Esophagus squamous epithelium (tissue), 4 donors: ENCODE data around the gene CFAP44.

Source experiments
- CTCF ChIP-seq, 6 experiments: fragments of 450-650 bp in 4 of 6; fragments of 200-600 bp in 2 of 6; sonication (generic) in 2 of 6; IDR thresholded peaks; one replicate each; pipeline ENCODE4 v1.5.1; 2016 to 2019; ENCODE audit warnings: antibody characterized with exemption in 6 of 6, mild to moderate bottlenecking in 4 of 6, moderate library complexity in 4 of 6
- POLR2A ChIP-seq, 4 donors: fragments of 450-650 bp; IDR thresholded peaks; one replicate each; pipeline ENCODE4 v1.6.1; 2017; ENCODE audit warnings: antibody characterized with exemption in 4 of 4, mild to moderate bottlenecking in 4 of 4, moderate library complexity in 3 of 4

- TF ChIP-seq POLR2A (IDR thresholded peaks at IDR 0.05) (no peak), CTCF (IDR thresholded peaks at IDR 0.05) (no peak)
Measured at GRCh38 chr3:113439606-113440005, 1.7 kb downstream of the CFAP44 start.
